Lower lobe of right lung (tissue), 2 donors: ENCODE measurements around the gene KPNA6. TPM values are rescaled to one million over a fixed set of nuclear protein-coding genes. Genes with fewer than 3 reads are reported as not detected.

ENCODE experiments used
- ATAC-seq, 2 donors: fragments of 200-7000 bp; cut with Tn5 transposase; one replicate each; pipeline ENCODE4 v1.9.1; 2020 to 2022; ENCODE audit warnings: mild to moderate bottlenecking in 2 of 2, moderate library complexity in 2 of 2
- DNase-seq: peaks from one replicate; pipeline ENCODE4 v3.0.0-alpha.2; 2020
- H3K27ac ChIP-seq: fragments of 200-600 bp; one replicate; pipeline ENCODE4 v1.8.0; 2022
- H3K27me3 ChIP-seq: fragments of 200-600 bp; one replicate; pipeline ENCODE4 v1.8.0; 2022; ENCODE audit warnings: low read depth
- H3K36me3 ChIP-seq: fragments of 200-600 bp; one replicate; pipeline ENCODE4 v1.8.0; 2022; ENCODE audit warnings: mild to moderate bottlenecking
- H3K4me1 ChIP-seq: fragments of 200-600 bp; one replicate; pipeline ENCODE4 v1.8.0; 2022
- H3K4me3 ChIP-seq: fragments of 200-600 bp; one replicate; pipeline ENCODE4 v1.8.0; 2022; ENCODE audit warnings: mild to moderate bottlenecking
- H3K9me3 ChIP-seq: fragments of 200-600 bp; one replicate; pipeline ENCODE4 v1.8.0; 2022
- CTCF ChIP-seq: fragments of 200-600 bp; IDR thresholded peaks from one replicate; pipeline ENCODE4 v1.8.0; 2022; ENCODE audit warnings: antibody characterized with exemption, mild to moderate bottlenecking
- intact Hi-C: fragments of 100-400 bp; cut with DNase I; formaldehyde crosslinking; loops from one replicate; pipeline ENCODE4 v1.11.0; 2022
- total RNA-seq: library from RNA; stranded (reverse); fragmentation: NEBNext Ultra II Directional; extraction: Animal tissue kit (Norgen Biotek cat#: 25700); gene quantifications from one replicate; pipeline ENCODE4 v1.2.1, GENCODE V29; 2021
- donor health status: DM: no; HTN: yes; CAD: no; lungs with severe emphysema.

The KPNA6 gene
- total RNA-seq, 1 donor from 2014 or later, result 57.1 TPM

- no peak for DNase-seq
- Histone ChIP-seq H3K4me3 (no peak overlapping the region), H3K27me3 (no peaks in the 10 kb centered on the region), H3K4me1 (peaks cover 3% of the 10 kb centered on the region), H3K9me3 (no peaks in the 10 kb centered on the region), H3K27ac (no peak overlapping the region), H3K36me3 (peaks cover 35% of the 10 kb centered on the region)
- no peak for TF ChIP-seq CTCF
- intact Hi-C loops, result no loop called here
- ATAC-seq, result no peak
Observed at GRCh38 chr1:32104127-32104526, 3.7 kb upstream of the KPNA6 start.

- DNase-seq (no peak), ATAC-seq (no peak)
- Histone ChIP-seq H3K36me3 (peaks cover 26% of the 10 kb centered on the region), H3K9me3 (no peaks in the 10 kb centered on the region), H3K27ac (no peak overlapping the region), H3K27me3 (no peaks in the 10 kb centered on the region), H3K4me1 (peaks cover 15% of the 10 kb centered on the region), H3K4me3 (no peak overlapping the region)
- intact Hi-C loops, result no loop called here
- TF ChIP-seq CTCF, result no peak
Observed at GRCh38 chr1:32105338-32105737, 2.5 kb upstream of the KPNA6 start.

- Histone ChIP-seq H3K9me3 (no peaks in the 10 kb centered on the region), H3K4me1 (peaks cover 30% of the 10 kb centered on the region), H3K36me3 (peaks cover 13% of the 10 kb centered on the region), H3K4me3 (peak overlapping the region; percentile 97), H3K27ac (peak overlapping the region; percentile 94), H3K27me3 (no peaks in the 10 kb centered on the region)
- TF ChIP-seq CTCF, result no peak
- DNase-seq, result no peak
- ATAC-seq, result no peak
- intact Hi-C loops, result no loop called here
Observed at GRCh38 chr1:32106663-32107275, 1.1 kb upstream of the KPNA6 start.

- no peaks in the 10 kb centered on the region for H3K36me3 ChIP-seq
- DNase-seq (no peak), ATAC-seq (no peak)
- H3K9me3 ChIP-seq, result no peaks in the 10 kb centered on the region
- H3K4me1 ChIP-seq, result peaks cover 39% of the 10 kb centered on the region
- H3K27ac ChIP-seq, result no peak overlapping the region
- TF ChIP-seq CTCF, result no peak
- H3K4me3 ChIP-seq, result no peak overlapping the region
- H3K27me3 ChIP-seq, result no peaks in the 10 kb centered on the region
- intact Hi-C loops, result no loop called here
Observed at GRCh38 chr1:32111040-32111623, 3.3 kb downstream of the KPNA6 start.

- Histone ChIP-seq H3K27me3 (no peaks in the 10 kb centered on the region), H3K4me1 (peaks cover 45% of the 10 kb centered on the region), H3K36me3 (no peaks in the 10 kb centered on the region), H3K4me3 (no peak overlapping the region), H3K9me3 (no peaks in the 10 kb centered on the region), H3K27ac (no peak overlapping the region)
- intact Hi-C loops, result no loop called here
- no peak for TF ChIP-seq CTCF
- DNase-seq (no peak), ATAC-seq (no peak)
Observed at GRCh38 chr1:32111789-32112188, 3.9 kb downstream of the KPNA6 start.
